Transverse colon (tissue), 4 donors: ENCODE data around the gene TACC2. TPM values are rescaled to one million over a fixed set of nuclear protein-coding genes. Genes with fewer than 3 reads are reported as not detected.

Experiments
- DNase-seq: peaks from one replicate; pipeline ENCODE4 v3.0.0-alpha.2; 2019
- H3K27ac ChIP-seq, 4 donors: fragments of 200-600 bp; sonication (generic); 2 replicates each; pipeline ENCODE4 v1.5.1; 2016 to 2018; ENCODE audit warnings: inconsistent platforms in 4 of 4
- H3K27me3 ChIP-seq: fragments of 200-600 bp; sonication (generic); 2 replicates; pipeline ENCODE4 v1.5.1; 2017; ENCODE audit warnings: inconsistent platforms
- H3K36me3 ChIP-seq, 4 donors: fragments of 200-600 bp; sonication (generic); 2 replicates each; pipeline ENCODE4 v1.5.1; 2017 to 2019; ENCODE audit warnings: inconsistent platforms in 4 of 4
- H3K4me1 ChIP-seq, 4 donors: fragments of 200-600 bp; sonication (generic); 2 replicates each; pipeline ENCODE4 v1.5.1; 2017 to 2020; ENCODE audit warnings: inconsistent platforms in 4 of 4
- H3K4me3 ChIP-seq, 4 donors: fragments of 200-600 bp; sonication (generic); 1 replicate in 1 of 4; 2 replicates in 3 of 4; pipeline versions ENCODE4 v1.5.1 to v1.6.1; 2017 to 2019; ENCODE audit warnings: inconsistent platforms in 4 of 4
- H3K9me3 ChIP-seq, 2 donors: fragments of 200-600 bp; sonication (generic); 2 replicates each; pipeline ENCODE4 v1.5.1; 2017 to 2019; ENCODE audit warnings: inconsistent platforms in 2 of 2
- CTCF ChIP-seq, 5 experiments: fragments of 200-600 bp in 3 of 5; fragments of 450-650 bp in 2 of 5; sonication (generic) in 3 of 5; IDR thresholded peaks; 1 replicate in 2 of 5; 2 replicates in 3 of 5; pipeline ENCODE4 v1.5.1; 2016 to 2017; ENCODE audit warnings: antibody characterized with exemption in 5 of 5, inconsistent platforms in 3 of 5, mild to moderate bottlenecking in 2 of 5, moderate library complexity in 1 of 5
- EP300 ChIP-seq: sonication (generic); formaldehyde crosslinking; IDR thresholded peaks from one replicate; pipeline ENCODE4 v1.6.1; 2017; ENCODE audit warnings: antibody characterized with exemption, low read depth
- POLR2A ChIP-seq: fragments of 450-650 bp; IDR thresholded peaks from one replicate; pipeline ENCODE4 v1.6.1; 2016; ENCODE audit warnings: antibody characterized with exemption, mild to moderate bottlenecking, moderate library complexity
- POLR2AphosphoS5 ChIP-seq, 3 donors: sonication (generic); formaldehyde crosslinking; IDR thresholded peaks; one replicate each; pipeline ENCODE4 v1.6.1; 2016; ENCODE audit warnings: antibody characterized with exemption in 3 of 3
- WGBS, 2 donors: methylation state at CpG; one replicate each; pipeline ENCODE4 v1.1.5; 2018; ENCODE audit warnings: low coverage in 1 of 2; 5-methylcytosine and 5-hydroxymethylcytosine counted together
- in situ Hi-C, 4 donors: fragments of 200-750 bp; cut with MboI; loops; one replicate each; pipeline versions ENCODE4 v1.15.0 to v1.15.1; 2017; ENCODE audit warnings: low sequenced_read_pairs in 3 of 4, low pct_ligation_motif_present in 1 of 4, low pct_unique_long_range_greater_than_20kb in 1 of 4
- intact Hi-C: fragments of 100-400 bp; cut with DNase I; formaldehyde crosslinking; loops from one replicate; pipeline ENCODE4 v1.15.1; 2023; ENCODE audit warnings: low total_unique reads
- total RNA-seq, 4 donors: library from RNA; depleted of rRNA; stranded (reverse); fragments of >200 nt; gene quantifications; one replicate each; pipeline ENCODE4 v1.1.0, GENCODE V29; 2016

Gene TACC2
- total RNA-seq, 4 donors from 2014 or later, result 65.9 to 178 (median 101) TPM

GRCh38 chr10:122123186-122123585 is 134.2 kb downstream of the TACC2 start:
- 79% methylated on average over 8 of the region's 8 CpGs; no CpG with 5 or more reads in 1 of the 2 donors for WGBS, 2 donors
- DNase-seq, result no peak
- Histone ChIP-seq H3K27ac (no peak overlapping the region), H3K27me3 (no peaks in the 10 kb centered on the region), H3K4me3 (no peak overlapping the region), H3K4me1 (peaks cover 8 to 16% (median 15%) of the 10 kb centered on the region in 4 donors), H3K9me3 (no peaks in the 10 kb centered on the region), H3K36me3 (no peaks in the 10 kb centered on the region)
- intact Hi-C loops (no loop called here), in situ Hi-C loops (no loop called here)
- TF ChIP-seq POLR2A (no peak), CTCF (IDR thresholded peaks at IDR 0.05) (no peak), POLR2AphosphoS5 (IDR thresholded peaks at IDR 0.05) (no peak), EP300 (no peak)

- no peak overlapping the region for H3K27ac ChIP-seq
- 79 to 86% methylated on average over 1 to 9 of the region's 9 CpGs for WGBS, 2 donors
- no peaks in the 10 kb centered on the region for H3K36me3 ChIP-seq
- peaks cover 12 to 27% (median 15%) of the 10 kb centered on the region in 4 donors for H3K4me1 ChIP-seq
- DNase-seq, result no peak
- no peaks in the 10 kb centered on the region for H3K27me3 ChIP-seq
- no peak for TF ChIP-seq CTCF (IDR thresholded peaks at IDR 0.05)
- TF ChIP-seq POLR2A, result no peak
- no peak for TF ChIP-seq POLR2AphosphoS5 (IDR thresholded peaks at IDR 0.05)
- TF ChIP-seq EP300, result no peak
- intact Hi-C loops, result no loop called here
- H3K9me3 ChIP-seq, result no peaks in the 10 kb centered on the region
- H3K4me3 ChIP-seq, result no peak overlapping the region
- in situ Hi-C loops, result no loop called here
These were observed 135.4 kb downstream of the TACC2 start for GRCh38 chr10:122124342-122124741.

GRCh38 chr10:122124808-122125207 is 135.8 kb downstream of the TACC2 start:
- TF ChIP-seq POLR2A (no peak), EP300 (no peak), CTCF (IDR thresholded peaks at IDR 0.05) (no peak), POLR2AphosphoS5 (IDR thresholded peaks at IDR 0.05) (no peak)
- WGBS, 2 donors, result 71 to 78% methylated on average over 6 to 7 of the region's 7 CpGs
- Histone ChIP-seq H3K27ac (no peak overlapping the region), H3K4me1 (peaks cover 12 to 29% (median 15%) of the 10 kb centered on the region in 4 donors), H3K4me3 (no peak overlapping the region), H3K36me3 (no peaks in the 10 kb centered on the region), H3K27me3 (no peaks in the 10 kb centered on the region), H3K9me3 (no peaks in the 10 kb centered on the region)
- no peak for DNase-seq
- intact Hi-C loops, result no loop called here
- in situ Hi-C loops, result no loop called here

GRCh38 chr10:122126763-122127659 is 138.0 kb downstream of the TACC2 start:
- intact Hi-C loops, result no loop called here
- in situ Hi-C loops, result no loop called here

More at GRCh38 chr10:122126763-122127659, 138.0 kb downstream of the TACC2 start:
- H3K4me1 ChIP-seq, result peaks cover 15 to 33% (median 18%) of the 10 kb centered on the region in 4 donors
- peak overlapping the region; percentile 64 to 87 (median 82) for H3K27ac ChIP-seq
- WGBS, 2 donors, result 65% methylated on average over 6 of the region's 6 CpGs; no CpG with 5 or more reads in 1 of the 2 donors
- no peak for DNase-seq
- H3K9me3 ChIP-seq, result no peaks in the 10 kb centered on the region
- H3K4me3 ChIP-seq, result peak overlapping the region in 1 of 4 donors; percentile 2
- TF ChIP-seq CTCF (IDR thresholded peaks at IDR 0.05), result no peak
- TF ChIP-seq POLR2AphosphoS5 (IDR thresholded peaks at IDR 0.05), result peak; percentile 31 to 48 (median 44)
- no peak for TF ChIP-seq EP300
- H3K36me3 ChIP-seq, result no peaks in the 10 kb centered on the region
- H3K27me3 ChIP-seq, result no peaks in the 10 kb centered on the region
